BLaER1 treated with 17β-estradiol and CSF1 and Interleukin-3, amounts not matched to agents 10 nM and 100 nM (cell line): Measurements from ENCODE around the gene CHI3L2.

Source experiments
- H3K27ac ChIP-seq, 11 experiments: shearing (Covaris generic); formaldehyde crosslinking; 2 replicates each; pipeline ENCODE4 v1.8.1; 2022
- H3K27me3 ChIP-seq, 11 experiments: shearing (Covaris generic); formaldehyde crosslinking; 2 replicates each; pipeline ENCODE4 v1.8.1; 2022
- H3K36me3 ChIP-seq, 11 experiments: shearing (Covaris generic); formaldehyde crosslinking; 2 replicates each; pipeline ENCODE4 v1.8.1; 2022
- H3K4me1 ChIP-seq, 10 experiments: shearing (Covaris generic); formaldehyde crosslinking; 2 replicates each; pipeline ENCODE4 v1.8.1; 2022
- H3K4me2 ChIP-seq, 11 experiments: shearing (Covaris generic); formaldehyde crosslinking; 2 replicates each; pipeline ENCODE4 v1.8.1; 2022
- H3K4me3 ChIP-seq, 10 experiments: shearing (Covaris generic); formaldehyde crosslinking; 2 replicates each; pipeline ENCODE4 v1.8.1; 2022
- H3K9ac ChIP-seq, 11 experiments: shearing (Covaris generic); formaldehyde crosslinking; 2 replicates each; pipeline ENCODE4 v1.8.1; 2022
- H3K9me3 ChIP-seq, 11 experiments: shearing (Covaris generic); formaldehyde crosslinking; replicated peaks in 1 of 11; 2 replicates each; pipeline ENCODE4 v1.8.1; 2022
- H4K20me1 ChIP-seq, 11 experiments: shearing (Covaris generic); formaldehyde crosslinking; 2 replicates each; pipeline ENCODE4 v1.8.1; 2022
- Cebpa-rat ChIP-seq, 11 experiments: shearing (Covaris generic); IDR thresholded peaks; 2 replicates each; pipeline ENCODE4 v1.8.1; 2022

The CHI3L2 gene

GRCh38 chr1:111270771-111271463, 43.4 kb downstream of the CHI3L2 start:
- no peak for TF ChIP-seq Cebpa-rat (IDR thresholded peaks at IDR 0.05)
- no peaks in the 10 kb centered on the region for H3K27me3 ChIP-seq
- H3K4me3 ChIP-seq, result no peak overlapping the region
- H3K9ac ChIP-seq, result no peak overlapping the region
- H3K9me3 ChIP-seq, result peaks cover under 1 to 27% (median 15%) of the 10 kb centered on the region in 11 experiments; a peak in 21 of 22 replicates
- no peak overlapping the region for H3K27ac ChIP-seq
- H3K4me1 ChIP-seq, result no peaks in the 10 kb centered on the region
- no peaks in the 10 kb centered on the region for H3K36me3 ChIP-seq
- no peaks in the 10 kb centered on the region for H4K20me1 ChIP-seq
- H3K4me2 ChIP-seq, result no peak overlapping the region

DNA sequence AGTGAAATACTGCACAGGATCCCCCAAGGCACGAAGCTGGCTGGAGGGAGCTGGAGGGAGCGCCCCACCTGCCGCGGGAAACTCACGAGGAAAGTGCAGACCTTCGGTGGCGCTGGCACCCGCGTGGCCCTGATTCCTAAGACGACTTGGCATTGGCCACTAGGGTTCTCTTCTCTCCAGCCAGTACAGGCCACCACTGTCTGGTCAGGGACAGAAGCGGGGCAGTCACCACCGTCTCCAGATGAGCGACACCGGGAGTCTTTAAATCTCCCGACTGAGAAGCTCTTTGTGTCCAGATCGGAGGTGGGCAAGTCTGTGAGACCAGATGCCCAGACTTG, 43.9 kb downstream of the CHI3L2 start:
- Histone ChIP-seq H3K9ac (no peak overlapping the region), H3K36me3 (no peaks in the 10 kb centered on the region), H3K27ac (no peak overlapping the region), H3K4me2 (no peak overlapping the region), H3K4me1 (no peaks in the 10 kb centered on the region), H3K4me3 (no peak overlapping the region), H3K27me3 (no peaks in the 10 kb centered on the region), H3K9me3 (peaks cover 5 to 28% (median 17%) of the 10 kb centered on the region in 11 experiments), H4K20me1 (no peaks in the 10 kb centered on the region)
- no peak for TF ChIP-seq Cebpa-rat (IDR thresholded peaks at IDR 0.05)

GRCh38 chr1:111272081-111272480, 44.6 kb downstream of the CHI3L2 start:
- H3K4me3 ChIP-seq, result no peak overlapping the region
- no peak overlapping the region for H3K9ac ChIP-seq
- H3K27me3 ChIP-seq, result no peaks in the 10 kb centered on the region
- no peak for TF ChIP-seq Cebpa-rat (IDR thresholded peaks at IDR 0.05)
- H3K27ac ChIP-seq, result no peak overlapping the region
- no peaks in the 10 kb centered on the region for H4K20me1 ChIP-seq
- no peak overlapping the region for H3K4me2 ChIP-seq
- peaks cover 12 to 28% (median 22%) of the 10 kb centered on the region in 11 experiments for H3K9me3 ChIP-seq
- H3K36me3 ChIP-seq, result no peaks in the 10 kb centered on the region
- H3K4me1 ChIP-seq, result no peaks in the 10 kb centered on the region

DNA sequence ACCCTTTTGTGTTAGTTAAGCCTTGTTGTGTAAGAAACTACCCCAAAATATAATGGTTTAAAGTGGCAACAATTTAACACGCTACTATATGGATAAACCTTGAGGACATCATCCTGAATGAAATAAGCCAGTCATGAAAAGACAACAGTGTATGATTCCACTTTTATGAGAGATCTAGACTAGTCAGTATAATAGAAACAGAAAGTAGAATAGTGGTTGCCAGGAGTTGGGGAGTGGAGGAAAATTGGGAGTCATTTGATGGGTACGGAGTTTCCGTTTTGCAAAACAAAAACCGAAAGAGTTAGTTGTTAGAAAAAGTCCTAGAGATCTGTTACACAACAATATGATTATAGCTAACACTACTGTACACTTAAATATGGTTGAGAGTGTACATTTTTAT, 47.1 kb downstream of the CHI3L2 start:
- no peak overlapping the region for H3K9ac ChIP-seq
- no peak overlapping the region for H3K4me3 ChIP-seq
- TF ChIP-seq Cebpa-rat (IDR thresholded peaks at IDR 0.05), result no peak

GRCh38 chr1:111275079-111275478, 47.6 kb downstream of the CHI3L2 start:
- H3K9ac ChIP-seq, result no peak overlapping the region
- no peak for TF ChIP-seq Cebpa-rat (IDR thresholded peaks at IDR 0.05)
- no peaks in the 10 kb centered on the region for H3K27me3 ChIP-seq
- H3K9me3 ChIP-seq, result peaks cover 17 to 31% (median 26%) of the 10 kb centered on the region in 11 experiments
- H4K20me1 ChIP-seq, result no peaks in the 10 kb centered on the region
- no peaks in the 10 kb centered on the region for H3K36me3 ChIP-seq
- H3K4me1 ChIP-seq, result no peaks in the 10 kb centered on the region
- H3K4me3 ChIP-seq, result no peak overlapping the region
- no peak overlapping the region for H3K27ac ChIP-seq
- H3K4me2 ChIP-seq, result no peak overlapping the region

More for the DNA sequence above, 47.1 kb downstream of the CHI3L2 start:
- Histone ChIP-seq H4K20me1 (no peaks in the 10 kb centered on the region), H3K9me3 (peaks cover 17 to 31% (median 27%) of the 10 kb centered on the region in 11 experiments), H3K4me2 (no peak overlapping the region), H3K36me3 (no peaks in the 10 kb centered on the region), H3K27me3 (no peaks in the 10 kb centered on the region), H3K4me1 (no peaks in the 10 kb centered on the region), H3K27ac (no peak overlapping the region)

- no peaks in the 10 kb centered on the region for H3K36me3 ChIP-seq
- no peak overlapping the region for H3K4me2 ChIP-seq
- TF ChIP-seq Cebpa-rat (IDR thresholded peaks at IDR 0.05), result no peak
Measured at GRCh38 chr1:111275780-111276433, 48.4 kb downstream of the CHI3L2 start.

DNA sequence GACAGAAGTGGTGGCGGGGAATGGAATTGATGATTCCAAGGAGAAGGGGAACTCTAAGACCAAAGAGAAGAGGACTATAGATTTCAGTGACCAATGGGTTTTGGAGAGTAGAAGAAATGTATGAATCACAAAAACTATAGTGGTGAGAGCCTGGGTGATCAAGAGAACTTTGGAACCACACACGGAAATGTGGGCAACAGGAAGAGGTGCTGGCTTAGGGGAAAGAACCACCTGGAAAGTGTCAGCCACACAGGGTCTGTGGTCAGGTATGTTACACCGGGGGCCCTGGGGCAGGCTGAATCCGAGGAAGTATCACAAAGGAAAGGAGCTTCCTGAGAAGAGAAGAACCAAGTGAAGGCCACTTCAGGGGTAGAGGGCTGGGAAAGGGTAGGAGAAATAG, 51.6 kb downstream of the CHI3L2 start:
- Histone ChIP-seq H3K4me1 (no peaks in the 10 kb centered on the region), H3K27ac (no peak overlapping the region), H3K9me3 (peaks cover 6 to 18% (median 14%) of the 10 kb centered on the region in 11 experiments; a peak in 18 of 22 replicates), H3K27me3 (no peaks in the 10 kb centered on the region), H3K36me3 (no peaks in the 10 kb centered on the region), H3K4me3 (no peak overlapping the region), H3K9ac (no peak overlapping the region), H4K20me1 (no peaks in the 10 kb centered on the region), H3K4me2 (no peak overlapping the region)
- TF ChIP-seq Cebpa-rat (IDR thresholded peaks at IDR 0.05), result no peak

More at GRCh38 chr1:111275780-111276433, 48.4 kb downstream of the CHI3L2 start:
- Histone ChIP-seq H3K4me1 (no peaks in the 10 kb centered on the region), H3K9me3 (peaks cover 13 to 26% (median 19%) of the 10 kb centered on the region in 11 experiments), H3K4me3 (no peak overlapping the region), H3K27me3 (no peaks in the 10 kb centered on the region), H3K9ac (no peak overlapping the region), H4K20me1 (no peaks in the 10 kb centered on the region), H3K27ac (no peak overlapping the region)

DNA sequence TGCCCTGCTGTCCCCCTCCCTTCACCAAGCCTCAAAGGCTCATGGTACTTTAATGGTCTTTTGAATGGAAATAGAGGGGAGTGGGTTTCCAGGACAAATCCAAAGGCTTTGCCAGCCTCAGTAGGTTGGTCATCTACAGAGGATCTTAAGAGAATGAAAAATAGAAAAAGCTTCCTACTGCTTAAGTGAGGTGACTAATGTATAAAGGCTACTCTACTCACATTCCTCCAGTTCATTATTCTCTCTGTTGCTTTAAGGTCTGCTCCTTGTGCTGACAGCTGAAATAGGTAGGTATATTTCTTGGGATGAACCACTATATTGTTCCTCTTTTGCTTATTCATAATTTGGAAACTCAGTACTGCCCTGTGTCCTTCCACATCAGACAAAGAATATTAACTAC, 52.8 kb downstream of the CHI3L2 start:
- H3K27me3 ChIP-seq, result no peaks in the 10 kb centered on the region
- no peak for TF ChIP-seq Cebpa-rat (IDR thresholded peaks at IDR 0.05)

GRCh38 chr1:111281411-111281810, 53.9 kb downstream of the CHI3L2 start:
- Histone ChIP-seq H3K4me2 (no peak overlapping the region), H4K20me1 (no peaks in the 10 kb centered on the region), H3K27ac (no peak overlapping the region), H3K36me3 (no peaks in the 10 kb centered on the region), H3K27me3 (no peaks in the 10 kb centered on the region), H3K4me1 (no peaks in the 10 kb centered on the region), H3K9ac (no peak overlapping the region), H3K4me3 (no peak overlapping the region), H3K9me3 (peaks cover 6 to 14% (median 11%) of the 10 kb centered on the region in 11 experiments; a peak in 18 of 22 replicates)
- no peak for TF ChIP-seq Cebpa-rat (IDR thresholded peaks at IDR 0.05)

More for the DNA sequence above, 52.8 kb downstream of the CHI3L2 start:
- Histone ChIP-seq H3K9ac (no peak overlapping the region), H3K4me2 (no peak overlapping the region), H3K27ac (no peak overlapping the region), H3K36me3 (no peaks in the 10 kb centered on the region), H3K4me1 (no peaks in the 10 kb centered on the region), H3K9me3 (peaks cover 6 to 18% (median 14%) of the 10 kb centered on the region in 11 experiments; a peak in 18 of 22 replicates), H3K4me3 (no peak overlapping the region), H4K20me1 (no peaks in the 10 kb centered on the region)

- Histone ChIP-seq H3K4me3 (no peak overlapping the region), H3K4me1 (no peaks in the 10 kb centered on the region), H3K27ac (no peak overlapping the region), H3K9me3 (no peaks in the 10 kb centered on the region), H4K20me1 (no peaks in the 10 kb centered on the region), H3K27me3 (no peaks in the 10 kb centered on the region), H3K36me3 (no peaks in the 10 kb centered on the region), H3K4me2 (no peak overlapping the region), H3K9ac (no peak overlapping the region)
- no peak for TF ChIP-seq Cebpa-rat (IDR thresholded peaks at IDR 0.05)
Measured at GRCh38 chr1:111283838-111284237, 56.3 kb downstream of the CHI3L2 start.
